ENCODE results near the gene ATG4C.
"Not testable (repeated sequence)": the region's sequence is repeated elsewhere in the genome, so short reads cannot be mapped to it uniquely, and the experiment has no call there.

The ATG4C gene

GRCh38 chr1:62753031-62753965 lies 30.6 kb upstream of the ATG4C start:
- no peak overlapping the region for H3K4me2 ChIP-seq (ENCODE audit: low read length)
- H3K4me3 ChIP-seq (ENCODE audit: low read depth, low read length, poor library complexity, severe bottlenecking), result no peak overlapping the region
- no peaks in the 10 kb centered on the region for H3K36me3 ChIP-seq (ENCODE audit: insufficient read depth, low read length)
- H3K9me2 ChIP-seq (ENCODE audit: low read depth, low read length), result no peaks in the 10 kb centered on the region
- no peaks in the 10 kb centered on the region for H3F3A ChIP-seq (ENCODE audit: insufficient read depth, low read length)
- H3K9ac ChIP-seq (ENCODE audit: low read length), result no peak overlapping the region
- no peaks in the 10 kb centered on the region for H3K79me2 ChIP-seq (ENCODE audit: insufficient read depth, low read length)
- H4K20me1 ChIP-seq (ENCODE audit: insufficient read depth, low read length), result no peaks in the 10 kb centered on the region
- no peaks in the 10 kb centered on the region for H3K27me3 ChIP-seq (ENCODE audit: insufficient read depth, low read length)
- no peaks in the 10 kb centered on the region for H3K9me3 ChIP-seq (ENCODE audit: low read length)
- no peak overlapping the region for H2AFZ ChIP-seq (ENCODE audit: low read length)
- H3K4me1 ChIP-seq (ENCODE audit: insufficient read depth, low read length, severe bottlenecking), result no peaks in the 10 kb centered on the region
- TF ChIP-seq EZH2 (IDR thresholded peaks at IDR 0.05; ENCODE audit: borderline replicate concordance, low read length) (no peak), CTCF (IDR thresholded peaks at IDR 0.05; ENCODE audit: low read length) (no peak)
- H3K27ac ChIP-seq (ENCODE audit: low read depth, low read length, poor library complexity, severe bottlenecking), result no peak overlapping the region

- H3K27ac ChIP-seq (ENCODE audit: low read depth, low read length, poor library complexity, severe bottlenecking); H3K4me2 ChIP-seq (ENCODE audit: low read length); H3K79me2 ChIP-seq (ENCODE audit: insufficient read depth, low read length); H3K9me3 ChIP-seq (ENCODE audit: low read length); H4K20me1 ChIP-seq (ENCODE audit: insufficient read depth, low read length); H3K9me2 ChIP-seq (ENCODE audit: low read depth, low read length); H3K9ac ChIP-seq (ENCODE audit: low read length); H3K36me3 ChIP-seq (ENCODE audit: insufficient read depth, low read length); H3K4me3 ChIP-seq (ENCODE audit: low read depth, low read length, poor library complexity, severe bottlenecking); H3K4me1 ChIP-seq (ENCODE audit: insufficient read depth, low read length, severe bottlenecking); H3K27me3 ChIP-seq (ENCODE audit: insufficient read depth, low read length); H2AFZ ChIP-seq (ENCODE audit: low read length); H3F3A ChIP-seq (ENCODE audit: insufficient read depth, low read length): not testable (repeated sequence)
Measured at GRCh38 chr1:62754938-62755337, 29.0 kb upstream of the ATG4C start.

GRCh38 chr1:62756255-62756884 lies 27.6 kb upstream of the ATG4C start:
- not testable (repeated sequence) for H3K79me2 ChIP-seq (ENCODE audit: insufficient read depth, low read length); H2AFZ ChIP-seq (ENCODE audit: low read length); H3K4me1 ChIP-seq (ENCODE audit: insufficient read depth, low read length, severe bottlenecking); H3K27ac ChIP-seq (ENCODE audit: low read depth, low read length, poor library complexity, severe bottlenecking); H3K27me3 ChIP-seq (ENCODE audit: insufficient read depth, low read length); H3F3A ChIP-seq (ENCODE audit: insufficient read depth, low read length); H4K20me1 ChIP-seq (ENCODE audit: insufficient read depth, low read length); H3K4me2 ChIP-seq (ENCODE audit: low read length); H3K9me2 ChIP-seq (ENCODE audit: low read depth, low read length); H3K36me3 ChIP-seq (ENCODE audit: insufficient read depth, low read length); H3K9ac ChIP-seq (ENCODE audit: low read length); H3K9me3 ChIP-seq (ENCODE audit: low read length); H3K4me3 ChIP-seq (ENCODE audit: low read depth, low read length, poor library complexity, severe bottlenecking)

GRCh38 chr1:62759232-62759875 lies 24.6 kb upstream of the ATG4C start:
- H2AFZ ChIP-seq (ENCODE audit: low read length); H3K27me3 ChIP-seq (ENCODE audit: insufficient read depth, low read length); H3K36me3 ChIP-seq (ENCODE audit: insufficient read depth, low read length); H3K9ac ChIP-seq (ENCODE audit: low read length); H3K27ac ChIP-seq (ENCODE audit: low read depth, low read length, poor library complexity, severe bottlenecking); H3K4me1 ChIP-seq (ENCODE audit: insufficient read depth, low read length, severe bottlenecking); H3K9me3 ChIP-seq (ENCODE audit: low read length); H4K20me1 ChIP-seq (ENCODE audit: insufficient read depth, low read length); H3K9me2 ChIP-seq (ENCODE audit: low read depth, low read length); H3F3A ChIP-seq (ENCODE audit: insufficient read depth, low read length); H3K79me2 ChIP-seq (ENCODE audit: insufficient read depth, low read length); H3K4me3 ChIP-seq (ENCODE audit: low read depth, low read length, poor library complexity, severe bottlenecking); H3K4me2 ChIP-seq (ENCODE audit: low read length): not testable (repeated sequence)

- not testable (repeated sequence) for H2AFZ ChIP-seq (ENCODE audit: low read length); H3K9me2 ChIP-seq (ENCODE audit: low read depth, low read length); H3K9ac ChIP-seq (ENCODE audit: low read length); H3K79me2 ChIP-seq (ENCODE audit: insufficient read depth, low read length); H3K4me2 ChIP-seq (ENCODE audit: low read length); H3K4me3 ChIP-seq (ENCODE audit: low read depth, low read length, poor library complexity, severe bottlenecking); H3K4me1 ChIP-seq (ENCODE audit: insufficient read depth, low read length, severe bottlenecking); H4K20me1 ChIP-seq (ENCODE audit: insufficient read depth, low read length); H3K36me3 ChIP-seq (ENCODE audit: insufficient read depth, low read length); H3K27me3 ChIP-seq (ENCODE audit: insufficient read depth, low read length); H3K9me3 ChIP-seq (ENCODE audit: low read length); H3F3A ChIP-seq (ENCODE audit: insufficient read depth, low read length); H3K27ac ChIP-seq (ENCODE audit: low read depth, low read length, poor library complexity, severe bottlenecking)
Measured at GRCh38 chr1:62760021-62760782, 23.7 kb upstream of the ATG4C start.

GRCh38 chr1:62761223-62761870 lies 22.6 kb upstream of the ATG4C start:
- not testable (repeated sequence) for H3K27me3 ChIP-seq (ENCODE audit: insufficient read depth, low read length); H3K79me2 ChIP-seq (ENCODE audit: insufficient read depth, low read length); H3K9me2 ChIP-seq (ENCODE audit: low read depth, low read length); H3K9ac ChIP-seq (ENCODE audit: low read length); H3K4me2 ChIP-seq (ENCODE audit: low read length); H3K4me3 ChIP-seq (ENCODE audit: low read depth, low read length, poor library complexity, severe bottlenecking); H3K4me1 ChIP-seq (ENCODE audit: insufficient read depth, low read length, severe bottlenecking); H3K9me3 ChIP-seq (ENCODE audit: low read length); H3K27ac ChIP-seq (ENCODE audit: low read depth, low read length, poor library complexity, severe bottlenecking); H3K36me3 ChIP-seq (ENCODE audit: insufficient read depth, low read length); H2AFZ ChIP-seq (ENCODE audit: low read length); H3F3A ChIP-seq (ENCODE audit: insufficient read depth, low read length); H4K20me1 ChIP-seq (ENCODE audit: insufficient read depth, low read length)
